ENCODE results near the gene STIL.

DNA sequence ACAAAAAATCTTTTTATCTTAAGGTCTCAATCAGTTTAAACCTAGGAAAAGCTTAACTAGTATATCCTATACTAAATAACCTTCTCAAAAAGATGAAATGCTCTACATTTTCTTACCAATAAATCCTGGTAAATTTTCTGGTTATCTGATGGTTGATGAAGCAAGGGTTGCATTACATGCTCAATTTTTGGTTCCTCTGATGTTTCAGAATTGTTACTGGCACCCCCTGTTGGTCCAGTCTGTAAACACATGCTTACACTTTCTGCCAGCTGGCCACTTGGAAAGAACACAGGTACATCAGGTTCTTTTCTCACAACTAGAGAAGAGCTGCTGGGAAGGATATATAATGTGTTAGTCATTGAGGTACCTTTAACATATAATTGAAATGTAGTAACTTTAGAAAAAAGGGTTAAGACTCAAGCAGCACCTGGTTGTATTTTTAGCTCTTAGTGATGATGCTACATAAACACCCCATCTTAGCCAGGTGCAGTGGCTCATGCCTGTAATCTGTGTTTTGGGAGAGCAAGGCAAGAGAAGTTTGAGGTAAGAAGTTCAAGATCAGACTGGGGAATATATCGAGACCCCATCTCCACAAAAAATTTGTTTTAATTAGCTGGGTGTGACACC is 51.0 kb downstream of the STIL start:
- TF ChIP-seq TAF1 (conservative IDR thresholded peaks at IDR 0.05) (no peak), SP1 (IDR thresholded peaks at IDR 0.05) (no peak), FOXA1 (IDR thresholded peaks at IDR 0.05) (no peak), EGR1 (IDR thresholded peaks at IDR 0.05; ENCODE audit: low read depth in 2 of 2) (no peak)
- TF ChIP-seq, protein P1, sequence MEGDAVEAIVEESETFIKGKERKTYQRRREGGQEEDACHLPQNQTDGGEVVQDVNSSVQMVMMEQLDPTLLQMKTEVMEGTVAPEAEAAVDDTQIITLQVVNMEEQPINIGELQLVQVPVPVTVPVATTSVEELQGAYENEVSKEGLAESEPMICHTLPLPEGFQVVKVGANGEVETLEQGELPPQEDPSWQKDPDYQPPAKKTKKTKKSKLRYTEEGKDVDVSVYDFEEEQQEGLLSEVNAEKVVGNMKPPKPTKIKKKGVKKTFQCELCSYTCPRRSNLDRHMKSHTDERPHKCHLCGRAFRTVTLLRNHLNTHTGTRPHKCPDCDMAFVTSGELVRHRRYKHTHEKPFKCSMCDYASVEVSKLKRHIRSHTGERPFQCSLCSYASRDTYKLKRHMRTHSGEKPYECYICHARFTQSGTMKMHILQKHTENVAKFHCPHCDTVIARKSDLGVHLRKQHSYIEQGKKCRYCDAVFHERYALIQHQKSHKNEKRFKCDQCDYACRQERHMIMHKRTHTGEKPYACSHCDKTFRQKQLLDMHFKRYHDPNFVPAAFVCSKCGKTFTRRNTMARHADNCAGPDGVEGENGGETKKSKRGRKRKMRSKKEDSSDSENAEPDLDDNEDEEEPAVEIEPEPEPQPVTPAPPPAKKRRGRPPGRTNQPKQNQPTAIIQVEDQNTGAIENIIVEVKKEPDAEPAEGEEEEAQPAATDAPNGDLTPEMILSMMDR (IDR thresholded peaks at IDR 0.05; ENCODE audit: low read depth, low read length, missing input control), result peak; percentile 62
- TF ChIP-seq, protein P2, sequence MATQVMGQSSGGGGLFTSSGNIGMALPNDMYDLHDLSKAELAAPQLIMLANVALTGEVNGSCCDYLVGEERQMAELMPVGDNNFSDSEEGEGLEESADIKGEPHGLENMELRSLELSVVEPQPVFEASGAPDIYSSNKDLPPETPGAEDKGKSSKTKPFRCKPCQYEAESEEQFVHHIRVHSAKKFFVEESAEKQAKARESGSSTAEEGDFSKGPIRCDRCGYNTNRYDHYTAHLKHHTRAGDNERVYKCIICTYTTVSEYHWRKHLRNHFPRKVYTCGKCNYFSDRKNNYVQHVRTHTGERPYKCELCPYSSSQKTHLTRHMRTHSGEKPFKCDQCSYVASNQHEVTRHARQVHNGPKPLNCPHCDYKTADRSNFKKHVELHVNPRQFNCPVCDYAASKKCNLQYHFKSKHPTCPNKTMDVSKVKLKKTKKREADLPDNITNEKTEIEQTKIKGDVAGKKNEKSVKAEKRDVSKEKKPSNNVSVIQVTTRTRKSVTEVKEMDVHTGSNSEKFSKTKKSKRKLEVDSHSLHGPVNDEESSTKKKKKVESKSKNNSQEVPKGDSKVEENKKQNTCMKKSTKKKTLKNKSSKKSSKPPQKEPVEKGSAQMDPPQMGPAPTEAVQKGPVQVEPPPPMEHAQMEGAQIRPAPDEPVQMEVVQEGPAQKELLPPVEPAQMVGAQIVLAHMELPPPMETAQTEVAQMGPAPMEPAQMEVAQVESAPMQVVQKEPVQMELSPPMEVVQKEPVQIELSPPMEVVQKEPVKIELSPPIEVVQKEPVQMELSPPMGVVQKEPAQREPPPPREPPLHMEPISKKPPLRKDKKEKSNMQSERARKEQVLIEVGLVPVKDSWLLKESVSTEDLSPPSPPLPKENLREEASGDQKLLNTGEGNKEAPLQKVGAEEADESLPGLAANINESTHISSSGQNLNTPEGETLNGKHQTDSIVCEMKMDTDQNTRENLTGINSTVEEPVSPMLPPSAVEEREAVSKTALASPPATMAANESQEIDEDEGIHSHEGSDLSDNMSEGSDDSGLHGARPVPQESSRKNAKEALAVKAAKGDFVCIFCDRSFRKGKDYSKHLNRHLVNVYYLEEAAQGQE (IDR thresholded peaks at IDR 0.05), result no peak

Measured in liver (tissue), 3 donors.